Measurements from ENCODE around the gene SQSTM1. TPM values are rescaled to one million over a fixed set of nuclear protein-coding genes. Genes with fewer than 3 reads are reported as not detected.
A peak's percentile ranks its signal among the peaks of the same experiment; 100 is the strongest.
"Not testable (repeated sequence)": the region's sequence is repeated elsewhere in the genome, so short reads cannot be mapped to it uniquely, and the experiment has no call there.

Gene SQSTM1
- 390 and 442 TPM in 2 replicates for total RNA-seq (2014; rRNA removed; shearing (Covaris generic))

DNA sequence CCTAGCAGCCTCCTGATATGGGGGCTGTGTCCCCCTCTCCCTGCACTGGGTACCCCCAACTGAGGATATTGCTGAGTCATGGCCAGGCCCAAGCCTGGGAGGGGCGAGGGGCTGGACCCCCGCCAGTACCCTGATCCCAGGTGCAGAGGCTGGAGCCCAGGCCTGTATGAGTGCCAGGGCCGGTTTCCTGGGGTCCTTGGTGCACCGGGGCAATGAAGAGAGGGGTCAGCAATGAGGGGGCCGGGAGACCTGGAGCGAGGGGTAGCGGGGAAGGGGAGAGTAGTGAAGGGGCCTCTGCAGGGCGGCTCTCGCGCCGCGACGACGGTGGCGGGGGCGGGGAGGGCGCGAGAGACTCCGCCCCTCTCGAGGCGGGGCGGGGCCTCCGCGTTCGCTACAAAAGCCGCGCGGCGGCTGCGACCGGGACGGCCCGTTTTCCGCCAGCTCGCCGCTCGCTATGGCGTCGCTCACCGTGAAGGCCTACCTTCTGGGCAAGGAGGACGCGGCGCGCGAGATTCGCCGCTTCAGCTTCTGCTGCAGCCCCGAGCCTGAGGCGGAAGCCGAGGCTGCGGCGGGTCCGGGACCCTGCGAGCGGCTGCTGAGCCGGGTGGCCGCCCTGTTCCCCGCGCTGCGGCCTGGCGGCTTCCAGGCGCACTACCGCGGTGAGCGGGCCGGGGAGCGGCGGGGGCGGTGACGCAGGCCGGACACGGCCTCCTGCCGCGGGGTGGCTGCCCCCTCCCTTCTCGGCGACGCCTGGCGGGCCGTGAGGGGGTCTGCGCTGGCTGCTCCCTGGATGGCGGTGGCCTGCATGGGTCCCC is at the start of gene SQSTM1:
SQSTM1 (plus strand) TSS at position 423 of the 815 bp plus-strand sequence; CDS start at position 455, 32 bp downstream.
- DNase-seq (ENCODE audit: low read depth): peak; percentile 65

DNA sequence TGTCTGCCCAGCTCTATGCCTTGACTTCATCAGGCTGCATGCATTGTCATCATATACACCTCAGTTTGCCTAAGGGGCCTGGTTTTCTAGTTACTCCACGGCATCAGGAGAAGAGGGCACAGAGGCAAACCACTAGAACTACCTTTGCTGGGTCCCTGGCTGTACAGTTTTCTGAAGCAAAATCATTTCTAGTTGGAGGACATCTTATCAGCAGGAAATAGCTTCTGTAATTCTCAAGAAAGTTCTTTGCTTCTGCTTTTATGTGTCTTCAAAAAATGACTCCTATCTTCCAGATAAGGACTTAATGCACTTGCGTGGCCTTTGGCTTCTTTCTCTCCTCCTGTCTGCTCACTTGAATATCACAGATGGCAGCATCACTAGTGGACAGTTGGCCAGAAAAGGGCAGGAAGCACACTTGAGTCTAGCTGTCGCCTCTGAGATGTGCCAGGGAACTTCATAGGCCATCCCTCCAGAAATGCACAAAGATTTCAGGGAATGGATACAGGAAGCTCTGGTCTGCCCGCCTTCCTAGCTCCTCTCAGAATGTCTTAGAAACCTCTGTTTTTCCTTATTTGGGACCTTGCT is 49.3 kb upstream of the SQSTM1 start:
- no peak for DNase-seq (ENCODE audit: low read depth)

DNA sequence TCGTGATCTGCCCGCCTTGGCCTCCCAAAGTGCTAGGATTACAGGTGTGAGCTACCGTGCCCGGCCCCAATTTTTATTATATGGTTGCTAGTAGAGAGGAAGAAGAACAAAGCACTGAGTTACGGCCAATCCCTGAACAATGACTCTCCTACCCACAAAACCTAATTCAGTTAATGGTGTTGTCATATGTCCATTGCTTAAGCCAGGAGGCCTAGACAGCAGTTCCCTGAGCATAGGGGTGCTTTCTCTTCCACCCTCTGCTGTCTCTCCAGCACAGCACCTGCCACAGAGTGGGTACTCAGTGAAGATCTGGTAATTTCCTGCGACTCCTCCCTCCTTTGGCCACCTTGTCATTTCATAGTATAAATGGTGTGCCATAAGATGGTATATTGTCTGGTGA is 48.4 kb upstream of the SQSTM1 start:
- no peak for DNase-seq (ENCODE audit: low read depth)

DNA sequence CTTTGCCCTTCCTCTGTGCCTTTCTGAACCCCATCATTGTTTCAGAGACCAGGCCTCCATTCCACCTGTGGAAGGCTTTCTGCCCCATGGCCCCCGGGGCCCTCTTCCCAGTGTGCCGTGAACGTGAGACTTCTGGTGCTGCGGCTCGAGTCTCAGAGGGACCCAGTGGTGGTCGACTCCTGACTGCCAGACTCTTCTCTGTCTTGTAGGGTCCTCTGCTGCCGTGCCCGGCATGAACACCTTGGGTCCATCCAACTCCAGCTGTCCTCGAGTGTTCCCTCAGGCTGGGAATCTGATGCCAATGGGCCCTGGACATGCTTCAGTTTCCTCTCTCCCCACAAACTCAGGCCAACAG is 47.0 kb upstream of the SQSTM1 start:
- DNase-seq (ENCODE audit: low read depth): no peak

DNA sequence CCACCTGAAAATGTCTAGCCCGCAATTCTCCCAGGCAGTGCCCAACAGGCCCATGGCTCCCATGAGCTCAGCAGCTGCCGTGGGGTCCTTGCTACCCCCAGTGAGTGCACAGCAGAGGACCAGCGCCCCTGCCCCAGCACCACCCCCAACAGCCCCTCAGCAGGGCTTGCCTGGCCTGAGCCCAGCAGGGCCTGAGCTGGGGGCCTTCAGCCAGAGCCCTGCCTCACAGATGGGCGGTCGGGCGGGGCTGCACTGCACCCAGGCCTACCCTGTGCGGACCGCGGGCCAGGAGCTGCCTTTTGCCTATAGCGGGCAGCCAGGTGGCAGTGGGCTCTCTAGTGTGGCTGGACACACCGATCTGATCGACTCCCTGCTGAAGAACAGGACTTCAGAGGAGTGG is 46.3 kb upstream of the SQSTM1 start:
- no peak for DNase-seq (ENCODE audit: low read depth)

DNA sequence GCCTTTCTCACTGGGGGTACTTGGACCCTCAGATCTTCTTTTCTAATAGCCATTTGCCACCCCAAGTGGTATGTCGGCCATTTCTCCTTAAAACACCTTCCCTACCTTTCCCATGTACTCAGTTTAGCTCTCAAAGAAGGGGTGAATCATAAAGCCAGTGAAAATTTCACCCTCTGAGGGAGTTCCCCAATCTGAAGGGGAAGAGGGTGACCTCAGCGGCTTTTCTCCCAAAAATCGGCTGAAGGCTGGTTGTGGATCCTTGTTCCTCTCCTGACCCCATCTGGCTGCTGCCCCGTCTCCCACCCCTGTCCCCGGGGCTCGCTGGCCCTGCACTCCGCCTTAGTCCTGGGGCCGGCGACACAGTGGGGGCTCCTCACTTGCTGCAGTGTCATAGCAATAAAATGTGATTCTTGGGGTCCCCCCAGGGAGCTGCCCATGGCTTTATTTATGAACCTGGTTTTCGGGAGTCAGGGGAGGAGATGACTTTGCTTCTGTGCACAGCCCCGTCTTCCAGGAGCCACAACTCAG is 44.2 kb upstream of the SQSTM1 start:
- DNase-seq (ENCODE audit: low read depth): no peak

DNA sequence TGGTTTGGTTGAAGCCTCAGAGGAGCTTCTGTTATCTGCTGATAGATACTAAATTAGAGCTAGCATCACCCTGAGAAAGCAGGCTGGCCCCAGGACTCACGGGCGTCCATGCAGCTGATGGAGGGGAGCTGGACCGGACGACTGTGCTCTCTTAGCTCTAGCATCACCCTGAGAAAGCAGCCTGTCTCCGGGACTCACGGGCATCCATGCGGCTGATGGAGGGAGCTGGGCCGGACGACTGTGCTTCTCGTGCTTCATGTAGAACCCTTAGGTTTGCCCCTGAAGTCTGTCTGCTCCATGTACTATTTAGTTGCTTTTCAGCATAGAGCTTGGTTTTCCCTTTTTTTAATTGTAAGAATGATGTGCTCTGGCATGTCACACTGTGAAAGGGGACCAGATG is 43.2 kb upstream of the SQSTM1 start:
- no peak for DNase-seq (ENCODE audit: low read depth)

DNA sequence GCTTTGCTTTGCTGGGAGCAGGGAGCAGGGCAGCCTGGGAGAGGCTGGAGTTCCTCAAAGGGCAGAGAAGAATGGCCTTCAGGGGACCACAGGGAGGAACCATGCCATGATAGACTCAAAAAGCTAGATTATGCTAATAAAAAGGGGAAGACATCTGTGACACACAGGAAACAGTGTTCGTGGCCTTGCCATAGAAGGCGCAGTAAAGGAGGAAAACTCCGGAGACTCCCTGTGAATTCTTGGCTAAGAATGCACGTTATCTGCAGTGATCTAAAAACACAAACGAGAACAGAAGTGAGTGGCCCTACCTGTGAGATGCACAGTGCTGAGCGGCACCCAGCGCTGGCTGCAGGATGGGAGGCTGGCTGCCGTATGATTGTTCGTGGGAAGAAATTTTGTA is 42.8 kb upstream of the SQSTM1 start:
- DNase-seq (ENCODE audit: low read depth): no peak

DNA sequence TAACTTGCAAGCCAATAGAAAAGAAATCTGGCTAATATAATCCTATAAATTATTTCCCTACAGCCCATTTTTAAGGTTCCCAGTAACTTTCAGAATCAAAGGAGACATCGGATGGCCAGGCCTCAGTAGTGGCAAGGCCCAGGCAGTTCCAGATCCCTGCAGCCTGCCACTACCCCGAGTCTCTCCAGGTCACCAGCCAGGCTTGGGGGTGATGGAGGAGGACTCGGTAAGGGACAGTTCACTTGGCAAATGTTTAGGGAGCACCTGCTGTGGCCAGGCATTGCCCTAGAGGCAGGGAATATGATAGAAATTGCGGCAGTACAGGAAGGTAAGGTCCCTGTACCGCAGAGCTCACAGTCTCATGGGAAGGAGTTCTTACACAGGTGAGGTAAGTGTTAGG is 42.1 kb upstream of the SQSTM1 start:
- no peak for DNase-seq (ENCODE audit: low read depth)

DNA sequence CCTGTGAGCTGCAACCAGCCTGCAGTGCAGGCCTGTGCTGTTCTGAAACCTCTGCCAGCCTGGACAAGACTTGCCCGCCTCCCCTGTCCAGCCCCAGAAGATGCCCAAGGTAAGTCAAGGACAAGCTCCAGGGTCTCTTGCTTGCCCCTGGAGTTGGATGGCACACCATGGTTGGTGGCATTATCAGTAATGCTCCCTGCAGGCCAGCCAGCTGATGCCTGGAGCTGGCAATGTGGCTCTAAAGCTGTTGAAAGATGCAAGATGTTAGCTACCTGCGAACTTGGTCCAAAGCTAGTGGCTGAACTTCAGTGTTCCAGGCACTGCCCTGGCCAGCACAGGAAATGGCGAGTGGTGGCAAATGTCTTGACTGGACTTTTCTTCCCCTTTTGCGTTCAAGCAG is 40.9 kb upstream of the SQSTM1 start:
- no peak for DNase-seq (ENCODE audit: low read depth)

DNA sequence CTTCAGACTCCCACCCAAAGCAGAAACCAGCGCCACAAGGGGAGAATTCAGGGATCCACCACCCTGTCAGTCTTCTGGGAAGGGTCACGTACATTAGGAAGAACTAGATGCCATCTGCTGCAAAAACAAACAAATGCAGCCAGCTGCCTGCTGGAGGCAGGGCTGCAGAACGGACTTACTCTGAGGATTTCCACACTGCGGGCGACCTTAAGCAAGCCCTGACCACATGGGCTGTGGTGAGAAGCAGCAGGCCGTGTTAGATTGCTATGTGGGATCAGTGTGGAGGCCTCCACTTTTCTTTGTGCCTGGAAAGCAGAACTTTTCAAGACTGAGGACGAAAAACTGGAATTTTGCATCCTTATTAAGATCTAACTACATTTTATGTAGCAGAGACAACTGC is 40.3 kb upstream of the SQSTM1 start:
- DNase-seq (ENCODE audit: low read depth): no peak

DNA sequence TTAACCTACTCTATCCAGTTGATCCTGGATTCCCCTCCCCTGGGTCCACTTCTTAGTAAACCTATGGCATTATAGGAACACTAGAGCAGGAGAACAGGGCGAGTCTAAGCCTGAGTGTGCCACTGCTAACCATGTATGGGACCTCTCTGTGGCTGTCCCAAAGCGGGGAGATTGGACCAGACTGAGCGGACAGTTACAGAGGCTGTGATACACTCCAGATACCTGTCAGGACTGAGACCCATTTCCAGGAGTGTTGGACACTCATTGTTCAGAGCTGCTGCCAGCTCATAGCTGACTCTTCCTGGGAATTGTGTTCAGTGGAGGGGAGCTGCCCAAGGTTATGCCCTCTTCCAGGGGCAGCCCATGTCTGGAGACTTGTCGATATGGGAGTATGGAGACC is 38.9 kb upstream of the SQSTM1 start:
- DNase-seq (ENCODE audit: low read depth): no peak

DNA sequence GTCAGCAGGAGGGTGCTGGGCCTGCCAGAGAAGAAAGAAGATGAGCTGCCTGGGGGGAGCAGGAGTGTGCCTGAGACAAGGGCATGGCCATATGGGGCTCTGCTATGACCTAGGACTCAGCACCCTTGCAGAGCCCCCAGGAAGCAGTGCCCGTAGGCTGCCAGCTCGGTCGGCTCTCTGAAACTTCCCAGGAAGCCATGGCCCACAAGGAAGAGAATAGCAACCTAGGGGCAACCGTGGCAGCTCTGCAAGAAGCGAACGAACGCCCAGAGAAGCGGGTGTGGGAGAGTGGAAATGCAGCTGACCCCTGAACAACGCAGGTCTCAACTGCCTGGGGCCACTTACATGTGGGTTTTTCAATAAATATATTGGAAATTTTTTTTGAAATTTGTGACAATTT is 37.6 kb upstream of the SQSTM1 start:
- no peak for DNase-seq (ENCODE audit: low read depth)

DNA sequence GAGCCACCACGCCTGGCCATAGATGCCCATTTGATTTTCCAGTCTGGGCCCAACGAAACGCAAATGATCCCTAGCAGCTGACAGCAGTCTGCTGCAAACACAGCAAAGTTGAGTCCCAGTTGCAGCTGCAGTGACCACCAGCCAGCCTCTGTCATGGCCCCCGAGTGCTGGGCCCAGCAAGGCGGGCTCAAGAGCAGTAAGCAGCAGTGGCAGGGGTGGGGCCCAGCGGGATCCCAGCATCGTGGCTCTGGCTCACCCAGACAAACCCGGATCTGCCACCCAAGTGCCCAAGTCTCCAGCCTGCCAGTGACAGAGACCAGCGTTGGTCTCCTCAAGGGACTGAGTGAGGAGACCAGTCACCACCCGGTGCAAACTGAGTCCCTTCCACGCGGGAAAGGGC is 33.8 kb upstream of the SQSTM1 start:
- DNase-seq (ENCODE audit: low read depth): no peak

DNA sequence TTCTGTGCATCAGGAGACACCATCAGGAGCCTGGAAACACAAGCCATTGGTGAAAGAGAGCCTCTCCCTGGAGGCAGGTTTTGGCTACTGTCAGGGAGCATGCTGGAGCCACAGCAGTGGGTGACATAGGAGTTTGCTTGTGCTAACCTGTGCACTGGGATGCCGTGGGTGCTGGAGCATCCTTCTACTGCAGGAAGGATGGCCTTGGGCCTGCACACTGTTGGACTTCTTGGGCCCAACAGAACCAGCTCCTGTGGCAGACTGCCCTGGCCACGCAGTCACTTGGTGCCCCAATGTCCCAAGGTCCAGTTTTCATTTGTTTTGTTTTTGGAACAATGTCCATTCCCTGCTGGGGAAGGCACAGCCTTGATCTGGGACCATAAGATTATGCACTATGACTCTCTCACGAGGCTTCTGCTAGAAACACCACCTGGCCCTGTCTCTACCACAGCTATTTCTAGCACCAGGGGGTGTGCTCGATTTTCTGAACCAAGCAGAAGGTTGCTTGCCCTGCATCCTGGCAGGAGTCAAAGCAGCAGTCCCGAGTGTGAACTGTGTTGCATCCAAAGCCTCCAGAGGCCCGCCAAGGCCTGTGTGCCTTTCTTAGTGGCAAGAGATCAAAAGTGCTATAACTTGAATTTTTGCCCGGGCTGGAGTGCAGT is 32.4 kb upstream of the SQSTM1 start:
- no peak for DNase-seq (ENCODE audit: low read depth)

DNA sequence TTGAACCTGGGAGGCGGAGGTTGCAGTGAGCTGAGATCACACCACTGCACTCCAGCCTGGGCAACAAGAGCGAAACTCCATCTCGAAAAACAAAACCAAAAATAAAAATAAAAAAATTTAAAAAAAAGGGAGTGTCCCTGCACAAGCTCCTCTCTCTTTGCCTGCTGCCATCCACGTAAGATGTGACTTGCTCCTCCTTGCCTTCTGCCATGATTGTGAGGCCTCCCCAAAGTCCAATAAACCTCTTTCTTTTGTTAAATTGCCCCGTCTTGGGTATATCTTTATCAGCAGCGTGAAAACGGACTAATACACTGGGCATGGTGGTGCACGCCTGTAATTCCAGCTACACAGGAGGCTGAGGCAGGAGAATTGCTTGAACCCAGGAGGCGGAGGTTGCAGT is 31.4 kb upstream of the SQSTM1 start:
- not testable (repeated sequence) for DNase-seq (ENCODE audit: low read depth)

DNA sequence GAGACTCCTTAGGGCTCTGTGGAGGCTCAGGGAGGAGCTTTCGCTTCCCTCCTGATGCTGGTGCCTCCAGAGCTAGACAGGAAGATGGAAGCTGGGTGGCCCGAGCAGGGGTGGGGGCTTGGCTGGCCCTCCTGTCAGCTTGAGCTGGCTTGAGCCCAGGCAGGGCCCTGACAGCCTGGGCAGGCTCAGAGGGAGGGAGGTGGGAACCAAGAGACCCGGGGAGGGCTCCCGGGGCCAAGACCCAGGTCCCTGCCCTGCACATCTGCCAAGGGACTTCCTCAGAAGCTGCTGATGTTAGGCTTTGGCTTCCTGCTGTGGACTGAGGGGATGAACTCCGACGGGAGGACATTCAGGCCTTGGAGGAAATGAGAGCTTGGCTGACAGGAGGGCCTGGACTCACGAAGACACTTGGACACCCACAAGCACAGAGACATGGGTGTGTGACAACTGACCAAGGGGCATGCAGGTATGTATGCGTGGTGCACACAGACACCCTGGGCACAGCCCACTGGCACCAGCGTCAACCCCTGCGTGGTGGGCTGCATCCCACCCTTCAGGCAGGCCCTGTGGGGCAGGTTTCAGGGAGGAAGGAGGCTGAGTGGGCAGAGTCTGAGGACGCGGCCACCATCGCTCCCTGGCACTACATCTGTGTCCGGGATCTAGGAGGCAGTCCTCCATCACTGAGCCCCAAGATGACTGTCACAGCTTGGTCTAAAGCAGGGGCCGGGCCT is 28.7 kb upstream of the SQSTM1 start:
- DNase-seq (ENCODE audit: low read depth): no peak

DNA sequence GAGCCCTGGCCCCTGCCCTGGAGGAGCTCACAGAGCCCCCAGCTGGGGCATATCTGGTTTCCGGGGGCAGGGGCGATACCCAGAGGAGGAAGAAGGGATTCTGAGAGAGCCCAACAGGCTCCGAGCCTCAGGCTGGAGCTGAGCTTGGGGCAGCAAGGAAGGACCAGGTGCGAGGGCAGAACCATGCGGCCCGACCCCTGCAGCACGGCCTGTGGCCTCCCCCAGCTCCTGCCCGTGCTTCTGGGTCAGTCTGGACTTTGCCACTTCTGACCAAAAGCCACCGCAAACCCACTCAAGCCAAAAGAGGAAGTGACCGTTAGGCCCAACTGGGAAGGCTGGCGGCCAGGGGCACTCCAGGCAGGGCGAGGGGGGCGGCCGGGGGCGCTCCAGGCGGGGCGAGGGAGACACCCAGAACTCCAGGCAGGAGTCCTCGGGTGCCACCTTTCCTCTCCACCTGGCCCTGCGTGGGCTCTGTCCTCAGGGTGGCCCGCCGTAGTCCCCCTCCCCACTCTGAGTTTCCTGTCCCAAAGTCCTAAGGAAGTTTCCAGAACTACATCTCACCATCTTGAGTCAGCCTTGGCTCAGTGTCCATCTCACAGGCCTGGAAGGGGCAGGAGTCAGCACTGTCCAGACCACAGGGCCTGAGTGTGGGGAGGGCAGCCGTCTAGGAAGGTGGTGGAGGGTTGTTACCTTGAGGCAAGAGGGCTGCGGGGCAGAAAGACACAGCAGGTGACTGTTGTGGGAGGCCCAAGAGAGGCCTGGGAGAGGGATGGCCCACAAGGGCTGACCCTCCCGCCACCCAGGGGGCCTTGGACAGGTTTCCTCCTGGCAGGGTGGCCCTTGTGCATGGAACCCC is 27.9 kb upstream of the SQSTM1 start:
- DNase-seq (ENCODE audit: low read depth): peak; percentile 32

DNA sequence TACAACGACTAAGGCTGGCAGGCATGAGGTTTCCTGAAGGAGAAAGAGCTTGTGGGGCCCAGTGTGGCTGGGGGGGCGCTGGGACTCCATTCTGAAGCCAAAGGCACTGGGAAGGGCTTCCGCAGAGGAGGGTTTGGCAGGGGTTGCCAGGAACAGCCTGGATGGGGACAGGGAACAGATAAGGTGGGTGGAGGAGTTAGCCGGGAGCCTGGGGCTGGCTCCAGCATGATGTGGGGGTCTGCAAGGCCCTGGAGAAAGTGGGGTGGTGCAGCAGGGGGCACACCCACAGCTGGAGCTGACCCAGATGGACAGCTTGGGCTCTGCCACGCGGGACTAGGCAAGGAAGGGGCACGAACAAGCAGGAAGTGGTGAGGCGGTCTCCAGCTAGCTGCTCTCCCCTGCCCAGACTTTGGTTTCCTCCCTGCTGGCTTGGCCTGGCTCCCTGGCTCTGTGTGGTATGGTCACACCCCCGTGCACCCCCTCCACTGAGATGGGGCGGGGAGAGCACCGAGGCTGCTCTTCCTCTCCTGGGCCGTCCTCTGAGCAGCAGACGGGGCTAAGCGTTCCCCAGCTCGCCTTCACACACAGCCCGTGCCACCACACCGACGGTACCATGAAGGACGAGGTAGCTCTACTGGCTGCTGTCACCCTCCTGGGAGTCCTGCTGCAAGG is 27.1 kb upstream of the SQSTM1 start, which contains the start of gene LTC4S:
LTC4S (plus strand) TSS at position 519 of the 672 bp plus-strand sequence; CDS start at position 614, 95 bp downstream.
- DNase-seq (ENCODE audit: low read depth): peak; percentile 22

DNA sequence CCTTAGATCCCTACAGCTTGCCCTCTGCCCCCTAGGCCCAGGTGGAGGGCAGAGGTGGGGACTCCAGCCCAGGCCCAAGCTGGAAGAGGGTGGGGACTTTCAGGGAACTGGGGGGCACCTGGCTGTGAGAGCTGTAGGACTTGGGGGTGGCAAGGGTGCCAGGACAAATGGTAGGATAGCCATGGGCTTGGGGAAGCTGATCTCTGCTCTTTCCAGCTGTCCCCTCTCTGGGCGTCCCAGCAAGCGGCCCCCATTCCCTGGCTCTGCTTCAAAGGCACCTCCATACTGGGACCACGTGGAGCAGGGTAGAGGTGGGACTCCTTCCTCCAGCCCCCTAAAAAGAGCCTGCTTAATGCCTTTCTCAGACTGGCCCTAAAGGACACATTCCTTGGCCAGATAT is 26.5 kb upstream of the SQSTM1 start:
- no peak for DNase-seq (ENCODE audit: low read depth)

Data from M059J (cell line).